ENCODE measurements around the gene KLK13.

The KLK13 gene

GRCh38 chr19:51012661-51013190 is 52.2 kb downstream of the KLK13 start:
- Histone ChIP-seq H3K27me3 (ENCODE audit: control insufficient read depth in 2 of 2, insufficient read depth in 2 of 2, low read length in 2 of 2) (peaks cover 22 to 23% of the 10 kb centered on the region in 2 donors), H3K9ac (ENCODE audit: low read depth in 1 of 2, low read length in 2 of 2) (no peak overlapping the region), H3K9me3 (ENCODE audit: control insufficient read depth in 2 of 2, low read length in 2 of 2) (no peaks in the 10 kb centered on the region), H3K4me3 (ENCODE audit: low read length in 2 of 2) (no peak overlapping the region), H3K4me1 (ENCODE audit: control insufficient read depth in 2 of 2, insufficient read depth in 2 of 2, low read length in 2 of 2) (no peaks in the 10 kb centered on the region), H3K36me3 (ENCODE audit: control insufficient read depth in 2 of 2, insufficient read depth in 2 of 2, low read length in 2 of 2) (no peaks in the 10 kb centered on the region), H3K27ac (ENCODE audit: low read depth in 2 of 2, low read length in 2 of 2) (no peak overlapping the region)

GRCh38 chr19:51010066-51010795 is 54.7 kb downstream of the KLK13 start:
- no peaks in the 10 kb centered on the region for H3K9me3 ChIP-seq (ENCODE audit: control insufficient read depth in 2 of 2, low read length in 2 of 2)
- no peak overlapping the region for H3K4me3 ChIP-seq (ENCODE audit: low read length in 2 of 2)
- peaks cover 13 to 15% of the 10 kb centered on the region in 2 donors for H3K27me3 ChIP-seq (ENCODE audit: control insufficient read depth in 2 of 2, insufficient read depth in 2 of 2, low read length in 2 of 2)
- no peaks in the 10 kb centered on the region for H3K36me3 ChIP-seq (ENCODE audit: control insufficient read depth in 2 of 2, insufficient read depth in 2 of 2, low read length in 2 of 2)
- no peak overlapping the region for H3K27ac ChIP-seq (ENCODE audit: low read depth in 2 of 2, low read length in 2 of 2)
- no peaks in the 10 kb centered on the region for H3K4me1 ChIP-seq (ENCODE audit: control insufficient read depth in 2 of 2, insufficient read depth in 2 of 2, low read length in 2 of 2)
- no peak overlapping the region for H3K9ac ChIP-seq (ENCODE audit: low read depth in 1 of 2, low read length in 2 of 2)

GRCh38 chr19:51009061-51009891 is 55.6 kb downstream of the KLK13 start:
- Histone ChIP-seq H3K4me1 (ENCODE audit: control insufficient read depth in 2 of 2, insufficient read depth in 2 of 2, low read length in 2 of 2) (no peaks in the 10 kb centered on the region), H3K9ac (ENCODE audit: low read depth in 1 of 2, low read length in 2 of 2) (no peak overlapping the region), H3K9me3 (ENCODE audit: control insufficient read depth in 2 of 2, low read length in 2 of 2) (no peaks in the 10 kb centered on the region), H3K27ac (ENCODE audit: low read depth in 2 of 2, low read length in 2 of 2) (no peak overlapping the region), H3K27me3 (ENCODE audit: control insufficient read depth in 2 of 2, insufficient read depth in 2 of 2, low read length in 2 of 2) (peaks cover 7% of the 10 kb centered on the region in 2 donors), H3K4me3 (ENCODE audit: low read length in 2 of 2) (no peak overlapping the region), H3K36me3 (ENCODE audit: control insufficient read depth in 2 of 2, insufficient read depth in 2 of 2, low read length in 2 of 2) (no peaks in the 10 kb centered on the region)

GRCh38 chr19:51007488-51007887 is 57.4 kb downstream of the KLK13 start:
- Histone ChIP-seq H3K27me3 (ENCODE audit: control insufficient read depth in 2 of 2, insufficient read depth in 2 of 2, low read length in 2 of 2) (peaks cover 2 to 7% of the 10 kb centered on the region in 2 donors), H3K4me1 (ENCODE audit: control insufficient read depth in 2 of 2, insufficient read depth in 2 of 2, low read length in 2 of 2) (no peaks in the 10 kb centered on the region), H3K9ac (ENCODE audit: low read depth in 1 of 2, low read length in 2 of 2) (no peak overlapping the region), H3K4me3 (ENCODE audit: low read length in 2 of 2) (no peak overlapping the region), H3K27ac (ENCODE audit: low read depth in 2 of 2, low read length in 2 of 2) (no peak overlapping the region), H3K36me3 (ENCODE audit: control insufficient read depth in 2 of 2, insufficient read depth in 2 of 2, low read length in 2 of 2) (no peaks in the 10 kb centered on the region), H3K9me3 (ENCODE audit: control insufficient read depth in 2 of 2, low read length in 2 of 2) (no peaks in the 10 kb centered on the region)

- no peak overlapping the region for H3K27ac ChIP-seq (ENCODE audit: low read depth in 2 of 2, low read length in 2 of 2)
- H3K4me3 ChIP-seq (ENCODE audit: low read length in 2 of 2) = no peak overlapping the region
- H3K27me3 ChIP-seq (ENCODE audit: control insufficient read depth in 2 of 2, insufficient read depth in 2 of 2, low read length in 2 of 2) = peaks cover 4 to 10% of the 10 kb centered on the region in 2 donors
- no peak overlapping the region for H3K9ac ChIP-seq (ENCODE audit: low read depth in 1 of 2, low read length in 2 of 2)
- no peaks in the 10 kb centered on the region for H3K9me3 ChIP-seq (ENCODE audit: control insufficient read depth in 2 of 2, low read length in 2 of 2)
- no peaks in the 10 kb centered on the region for H3K36me3 ChIP-seq (ENCODE audit: control insufficient read depth in 2 of 2, insufficient read depth in 2 of 2, low read length in 2 of 2)
- no peaks in the 10 kb centered on the region for H3K4me1 ChIP-seq (ENCODE audit: control insufficient read depth in 2 of 2, insufficient read depth in 2 of 2, low read length in 2 of 2)
Observed at GRCh38 chr19:51006406-51006805, 58.5 kb downstream of the KLK13 start.

Measured in mucosa of rectum (tissue), 2 donors.